ENCODE data around the gene RRP36. TPM values are rescaled to one million over a fixed set of nuclear protein-coding genes. Genes with fewer than 3 reads are reported as not detected.
A peak's percentile ranks its signal among the peaks of the same experiment; 100 is the strongest.

RRP36 gene
- total and polyA plus RNA-seq, 7 donors: 31.0 to 70.5 (median 42.7) TPM

- Histone ChIP-seq H3K4me1 (peaks cover 78% of the 10 kb centered on the region), H3K4me3 (peak overlapping the region; percentile 97)
Observed at GRCh38 chr6:43020847-43021246, 576 bp upstream of the RRP36 start.

GRCh38 chr6:43024436-43024835, 3.0 kb downstream of the RRP36 start:
- intact Hi-C loops (cut with DNase I): no loop called here
- no peak for TF ChIP-seq CTCF (IDR thresholded peaks at IDR 0.05)
- DNase-seq (no peak), ATAC-seq (no peak)
- WGBS, 3 donors: 80 to 92% (median 88%) methylated on average over 2 of the region's 2 CpGs
- Histone ChIP-seq H3K4me1 (peaks cover 59% of the 10 kb centered on the region), H3K27me3 (ENCODE audit: insufficient read depth in 3 of 3, low read length in 2 of 3) (no peaks in the 10 kb centered on the region), H3K9me3 (no peaks in the 10 kb centered on the region), H3K36me3 (ENCODE audit: insufficient read depth in 1 of 2, low read depth in 1 of 2) (peaks cover 16 to 65% of the 10 kb centered on the region in 2 donors), H3K4me3 (no peak overlapping the region), H3K27ac (no peak overlapping the region)

More at GRCh38 chr6:43020847-43021246, 576 bp upstream of the RRP36 start:
- peak in 3 of 4 donors; percentile 1 to 8 (median 6) for ATAC-seq
- no peak for TF ChIP-seq CTCF (IDR thresholded peaks at IDR 0.05)
- Histone ChIP-seq H3K27me3 (ENCODE audit: insufficient read depth in 3 of 3, low read length in 2 of 3) (no peaks in the 10 kb centered on the region), H3K36me3 (ENCODE audit: insufficient read depth in 1 of 2, low read depth in 1 of 2) (peaks cover 5 to 49% of the 10 kb centered on the region in 2 donors), H3K27ac (peak overlapping the region; percentile 95), H3K9me3 (no peaks in the 10 kb centered on the region)
- intact Hi-C loops (cut with DNase I): no loop called here
- peak in 1 of 2 donors; percentile 56 for DNase-seq
- WGBS, 3 donors: 34 to 43% (median 40%) methylated on average over 5 of the region's 5 CpGs

- peak; percentile 45 to 74 (median 70) for ATAC-seq
- WGBS, 3 donors: 35 to 61% (median 38%) methylated on average over 5 of the region's 5 CpGs
- Histone ChIP-seq H3K4me3 (no peak overlapping the region), H3K9me3 (no peaks in the 10 kb centered on the region), H3K27ac (peak overlapping the region; percentile 58), H3K27me3 (ENCODE audit: insufficient read depth in 3 of 3, low read length in 2 of 3) (no peaks in the 10 kb centered on the region), H3K36me3 (ENCODE audit: insufficient read depth in 1 of 2, low read depth in 1 of 2) (peaks cover 23 to 72% of the 10 kb centered on the region in 2 donors), H3K4me1 (peaks cover 41% of the 10 kb centered on the region)
- TF ChIP-seq CTCF (IDR thresholded peaks at IDR 0.05): no peak
- intact Hi-C loops (cut with DNase I): no loop called here
- DNase-seq: peak in 1 of 2 donors; percentile 56
Observed at GRCh38 chr6:43026365-43026764, 4.9 kb downstream of the RRP36 start.

GRCh38 chr6:43029120-43029519, 7.7 kb downstream of the RRP36 start:
- H3K27ac ChIP-seq: no peak overlapping the region
- DNase-seq (no peak), ATAC-seq (peak in 3 of 4 donors; percentile 15 to 52 (median 43))
- TF ChIP-seq CTCF (IDR thresholded peaks at IDR 0.05): no peak
- H3K27me3 ChIP-seq (ENCODE audit: insufficient read depth in 3 of 3, low read length in 2 of 3): no peaks in the 10 kb centered on the region
- H3K4me1 ChIP-seq: peaks cover 24% of the 10 kb centered on the region
- H3K4me3 ChIP-seq: no peak overlapping the region
- H3K9me3 ChIP-seq: no peaks in the 10 kb centered on the region
- intact Hi-C loops (cut with DNase I): no loop called here
- WGBS, 3 donors: 48 to 74% (median 56%) methylated on average over 9 of the region's 9 CpGs
- peaks cover 28 to 95% of the 10 kb centered on the region in 2 donors for H3K36me3 ChIP-seq (ENCODE audit: insufficient read depth in 1 of 2, low read depth in 1 of 2)

- H3K36me3 ChIP-seq (ENCODE audit: insufficient read depth in 1 of 2, low read depth in 1 of 2): peaks cover 20 to 66% of the 10 kb centered on the region in 2 donors
- H3K9me3 ChIP-seq: no peaks in the 10 kb centered on the region
- H3K4me3 ChIP-seq: no peak overlapping the region
- no peak for TF ChIP-seq CTCF (IDR thresholded peaks at IDR 0.05)
- H3K4me1 ChIP-seq: peaks cover 24% of the 10 kb centered on the region
- no peak for ATAC-seq
- WGBS, 3 donors: 86 to 90% (median 86%) methylated on average over 4 of the region's 4 CpGs
- no peak for DNase-seq
- intact Hi-C loops (cut with DNase I): no loop called here
- H3K27ac ChIP-seq: no peak overlapping the region
- no peaks in the 10 kb centered on the region for H3K27me3 ChIP-seq (ENCODE audit: insufficient read depth in 3 of 3, low read length in 2 of 3)
Observed at GRCh38 chr6:43032326-43032725, 10.9 kb downstream of the RRP36 start.
